NCI-H345 (cell line): ENCODE results near the gene URI1.
"Not testable (repeated sequence)": the region's sequence is repeated elsewhere in the genome, so short reads cannot be mapped to it uniquely, and the experiment has no call there.

ENCODE experiments used
- DNase-seq: peaks from one replicate; lab custom pipeline; 2025; lab: John Stamatoyannopoulos, UW

The URI1 gene

DNA sequence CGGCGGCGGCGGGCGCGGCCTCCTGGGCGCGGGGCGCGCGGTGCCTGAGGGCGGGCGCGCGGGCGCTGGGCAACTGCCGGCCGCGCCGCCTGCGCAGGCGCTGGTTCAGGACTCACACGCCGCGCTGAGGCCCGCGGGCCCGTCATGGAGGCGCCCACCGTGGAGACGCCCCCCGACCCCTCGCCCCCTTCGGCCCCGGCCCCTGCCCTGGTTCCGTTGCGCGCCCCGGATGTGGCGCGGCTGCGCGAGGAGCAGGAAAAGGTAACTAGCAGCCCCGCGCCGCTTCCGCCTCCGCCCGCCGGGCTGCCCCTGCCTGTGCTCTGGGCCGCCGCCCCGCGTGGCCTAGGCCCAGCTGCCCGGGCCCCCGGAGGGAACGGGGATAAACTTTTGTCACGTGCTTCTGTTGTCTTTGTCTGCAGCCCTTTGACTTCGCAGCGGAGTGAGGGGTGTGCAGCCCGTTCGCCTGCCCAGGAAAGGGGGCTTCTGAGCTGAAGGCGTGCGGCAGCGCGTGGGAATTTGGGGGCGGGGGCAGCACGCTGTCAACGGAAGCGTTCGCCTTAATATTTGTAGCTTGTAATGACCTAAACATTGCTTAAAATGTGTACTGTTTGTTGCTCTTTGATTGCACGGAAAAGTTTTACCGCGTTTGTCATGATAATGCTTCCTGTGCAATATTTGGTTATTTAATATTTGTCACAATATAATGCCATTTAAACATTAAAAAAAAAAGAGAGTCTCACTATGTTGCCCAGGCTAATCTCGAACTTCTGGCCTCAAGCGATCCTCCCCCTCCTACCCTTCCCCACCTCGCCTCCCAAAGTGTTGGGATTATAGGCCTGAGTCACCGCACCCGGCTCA lies 594 bp downstream of the URI1 start:
- DNase-seq: peak; percentile 84

DNA sequence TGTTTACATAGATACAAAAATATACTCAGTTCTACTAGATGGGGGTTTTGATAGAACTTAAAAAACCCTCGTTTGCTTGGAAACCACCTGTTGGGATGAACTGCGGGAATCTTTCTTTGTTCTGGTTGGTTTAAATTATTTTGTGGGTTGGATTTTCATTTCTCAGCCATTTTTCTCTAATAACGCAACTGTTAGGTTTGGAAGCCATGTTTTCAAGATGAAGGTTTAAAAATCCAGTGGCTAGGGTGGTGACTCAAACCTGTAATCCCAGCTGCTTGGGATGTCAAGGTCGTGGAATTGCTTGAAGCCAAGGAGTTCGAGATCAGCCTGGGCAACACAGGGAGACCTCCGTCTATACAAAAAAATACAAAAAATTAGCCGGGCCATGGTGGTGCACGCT lies 1.6 kb downstream of the URI1 start:
- DNase-seq: no peak

DNA sequence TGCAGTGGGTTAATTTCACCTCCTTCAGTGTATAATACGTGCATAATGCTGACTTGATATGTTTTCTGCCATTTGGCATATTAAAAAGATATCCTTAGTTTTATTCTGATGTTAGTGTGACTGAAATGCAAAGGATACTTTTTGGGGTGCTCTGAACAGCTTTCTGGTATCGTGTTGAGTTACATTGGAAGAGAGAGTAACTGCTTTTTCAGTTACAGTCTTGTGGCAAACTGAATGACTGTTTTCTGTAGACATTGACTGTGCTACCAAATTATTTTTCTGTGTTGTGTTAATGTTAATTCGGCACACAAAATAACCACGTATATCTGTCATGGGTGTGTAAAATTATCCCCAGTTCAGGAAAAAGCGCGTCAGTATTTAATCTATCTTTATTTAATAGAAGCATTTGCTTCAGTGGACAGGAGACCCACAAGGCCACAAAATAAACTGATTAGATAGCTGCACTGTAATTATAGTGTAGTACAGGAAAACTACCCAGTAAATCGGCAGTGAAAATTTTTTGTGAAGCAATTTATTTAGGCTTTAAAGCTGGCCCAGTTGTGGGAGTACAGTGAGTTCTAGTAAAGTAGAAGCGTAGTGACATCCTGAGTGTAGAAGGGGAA lies 2.5 kb downstream of the URI1 start:
- DNase-seq: no peak

DNA sequence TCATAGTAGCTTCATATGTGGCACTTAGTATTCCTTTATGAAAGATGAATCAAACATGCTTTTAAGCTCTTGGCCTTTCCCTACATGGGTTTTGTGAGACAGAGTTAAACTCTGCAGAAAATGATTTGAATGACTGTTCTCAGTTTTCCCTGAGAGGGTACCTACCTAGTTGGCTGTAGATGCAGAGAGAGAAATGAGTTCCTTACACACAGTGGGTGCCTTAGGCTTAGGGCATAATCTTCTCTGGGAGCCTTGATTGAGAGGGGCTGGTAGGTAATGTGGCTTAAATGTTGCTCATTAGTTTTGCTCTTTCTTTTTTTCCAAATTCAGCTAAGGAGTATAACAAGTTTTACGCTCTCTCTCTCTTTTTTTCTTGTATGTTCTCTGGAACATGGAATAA lies 3.0 kb downstream of the URI1 start:
- DNase-seq: no peak

DNA sequence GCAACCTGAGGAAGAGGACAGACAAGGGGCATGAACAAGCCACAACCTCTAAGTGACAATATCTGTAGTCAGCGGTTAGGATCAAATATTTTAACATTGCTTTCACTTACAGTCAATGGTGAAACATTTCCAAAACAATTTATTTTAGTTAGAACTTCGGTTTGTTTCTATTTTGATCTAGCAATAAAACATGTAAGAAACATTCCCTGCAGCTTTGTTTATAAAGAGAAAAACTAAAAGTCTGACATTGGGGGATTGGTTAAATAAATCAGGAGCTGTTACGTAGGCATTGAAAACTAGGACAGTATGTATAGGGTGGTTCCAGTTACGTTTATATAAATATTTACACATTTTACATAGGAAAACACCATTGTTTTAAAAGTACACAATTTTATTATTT lies 3.4 kb downstream of the URI1 start:
- DNase-seq: no peak

DNA sequence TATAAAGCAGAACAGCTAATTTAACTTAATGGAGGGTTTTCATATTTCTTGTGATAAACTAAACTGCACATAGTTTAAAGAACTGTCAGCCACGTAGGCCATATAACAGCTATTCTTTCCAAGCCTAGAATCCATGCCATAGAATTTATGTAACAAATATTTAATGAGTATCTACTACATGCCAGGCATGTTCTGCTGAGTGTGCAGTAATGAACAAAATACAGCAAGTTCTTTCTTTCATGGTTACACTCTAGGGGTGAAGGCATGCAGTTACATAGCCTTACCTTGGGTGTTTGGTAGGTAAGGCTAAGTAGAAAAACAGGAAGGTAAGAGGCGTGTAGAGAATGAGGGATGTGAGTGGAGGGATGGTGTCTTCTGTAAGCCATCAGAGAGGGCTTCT lies 4.6 kb downstream of the URI1 start:
- no peak for DNase-seq

DNA sequence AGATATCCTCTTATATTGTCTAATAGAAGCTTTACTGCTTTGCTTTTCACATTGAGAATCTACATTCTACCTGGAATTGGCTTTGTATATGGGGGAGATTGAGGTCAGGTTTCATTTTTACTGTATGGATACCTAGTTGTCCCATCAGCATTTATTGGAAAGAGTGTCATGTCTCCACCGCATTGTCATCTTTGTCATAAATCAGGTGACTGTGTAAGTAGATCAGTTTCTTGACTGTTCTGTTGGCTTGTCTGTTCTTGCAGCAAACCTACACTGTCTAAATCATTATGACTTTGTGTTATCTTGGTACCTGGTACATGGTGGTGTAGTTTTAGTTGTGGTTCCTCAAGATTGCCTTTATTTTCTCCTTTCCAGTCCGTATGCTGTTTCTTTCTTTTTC lies 5.8 kb downstream of the URI1 start:
- DNase-seq: no peak

DNA sequence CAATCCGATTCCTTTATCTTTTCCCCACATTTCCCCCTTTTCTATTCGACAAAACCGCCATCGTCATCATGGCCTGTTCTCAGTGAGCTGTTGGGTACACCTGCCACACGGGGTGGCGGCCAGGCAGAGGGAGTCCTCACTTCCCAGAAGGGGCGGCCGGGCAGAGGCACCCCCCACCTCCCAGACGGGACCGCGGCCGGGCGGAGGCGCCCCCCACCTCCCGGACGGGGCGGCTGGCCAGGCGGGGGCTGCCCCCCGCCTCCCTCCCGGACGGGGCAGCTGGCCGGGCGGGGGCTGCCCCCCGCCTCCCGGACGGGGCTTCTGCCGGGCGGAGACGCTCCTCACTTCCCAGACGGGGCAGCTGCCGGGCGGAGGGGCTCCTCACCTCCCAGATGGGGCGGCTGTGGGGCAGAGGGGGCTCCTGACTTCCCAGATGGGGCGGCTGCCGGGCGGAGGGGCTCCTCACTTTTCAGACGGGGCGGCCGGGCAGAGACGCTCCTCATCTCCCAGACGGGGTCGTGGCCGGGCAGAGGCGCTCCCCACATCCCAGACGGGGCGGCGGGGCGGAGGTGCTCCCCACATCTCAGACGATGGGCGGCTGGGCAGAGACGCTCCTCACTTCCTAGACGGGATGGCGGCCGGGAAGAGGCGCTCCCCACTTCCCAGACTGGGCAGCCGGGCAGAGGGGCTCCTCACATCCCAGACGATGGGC lies 6.9 kb downstream of the URI1 start:
- DNase-seq: not testable (repeated sequence)

DNA sequence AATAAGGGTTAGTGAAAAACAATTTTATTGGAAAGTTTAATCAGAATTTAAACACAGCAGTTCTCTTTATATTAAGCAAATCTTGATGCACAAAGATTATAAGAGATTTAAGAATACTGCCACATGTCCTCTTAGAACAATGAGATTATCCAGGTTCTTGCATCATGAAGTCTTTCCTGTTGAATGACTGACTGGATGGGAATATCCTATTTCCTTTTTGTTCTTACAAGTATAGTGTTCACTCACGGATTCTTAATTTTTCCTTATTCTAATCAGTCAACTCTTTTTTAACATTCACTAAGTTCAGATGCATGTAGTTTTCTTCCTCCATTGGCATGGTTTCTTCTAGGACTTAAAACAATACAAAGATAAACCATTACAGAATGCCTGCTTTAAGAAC lies 10.1 kb downstream of the URI1 start:
- DNase-seq: no peak

DNA sequence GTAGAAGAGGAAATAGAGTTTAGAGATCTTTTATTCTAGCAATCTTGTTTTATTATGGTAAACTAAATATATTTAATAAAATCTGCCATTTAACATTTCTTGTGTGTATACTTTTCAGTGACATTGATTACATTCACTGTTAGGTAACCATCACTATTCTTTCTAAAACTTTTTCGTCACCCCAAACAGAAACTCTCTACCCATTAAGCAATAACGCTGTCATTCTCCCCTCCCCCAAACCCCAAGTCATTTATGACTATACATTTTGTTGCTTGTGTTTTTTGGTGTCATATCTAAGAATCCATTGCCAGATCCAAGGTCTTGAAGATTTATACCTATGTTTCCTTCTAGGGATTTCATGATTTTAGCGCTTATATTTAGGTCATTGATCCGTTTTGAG lies 10.6 kb downstream of the URI1 start:
- no peak for DNase-seq

DNA sequence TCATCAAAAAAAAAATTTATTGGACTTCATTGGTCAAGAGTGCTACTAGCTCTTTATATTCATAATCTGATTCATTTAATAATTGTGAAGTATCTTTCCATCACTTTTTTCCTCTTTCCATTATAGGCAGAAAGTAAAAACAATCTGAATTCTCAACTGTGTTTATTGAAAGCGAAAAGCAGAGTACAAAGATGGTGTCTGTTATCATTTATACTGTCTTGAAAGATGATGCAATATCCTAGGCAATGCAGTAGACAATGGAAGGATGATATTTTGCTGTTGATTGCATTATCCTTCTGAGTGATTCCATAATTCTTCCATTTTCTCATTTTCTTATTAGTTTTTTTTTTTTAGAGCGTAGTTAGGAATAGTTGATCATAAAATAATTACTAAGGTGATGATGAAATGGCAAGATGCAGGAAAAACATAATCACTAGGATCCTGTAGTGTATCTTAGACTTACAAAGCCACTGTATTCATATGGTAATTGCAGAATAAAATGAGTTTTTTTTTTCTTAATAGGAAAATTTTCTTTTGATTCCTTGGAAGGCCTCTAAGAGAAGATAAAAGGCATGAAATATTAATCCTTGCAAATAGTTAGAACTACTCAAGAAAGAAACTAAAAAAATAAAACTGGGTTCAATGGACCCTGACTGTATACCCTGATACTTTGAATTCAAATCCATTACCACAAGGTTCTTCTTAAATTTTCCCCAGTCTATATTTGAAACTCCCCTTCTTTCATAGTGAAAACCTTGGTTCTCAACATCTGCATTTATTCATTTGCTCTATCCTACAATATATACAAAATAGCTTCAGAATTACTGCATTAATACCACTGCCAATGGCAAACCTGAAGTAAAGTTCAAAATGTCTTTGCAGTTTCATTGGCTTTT lies 11.6 kb downstream of the URI1 start:
- no peak for DNase-seq

DNA sequence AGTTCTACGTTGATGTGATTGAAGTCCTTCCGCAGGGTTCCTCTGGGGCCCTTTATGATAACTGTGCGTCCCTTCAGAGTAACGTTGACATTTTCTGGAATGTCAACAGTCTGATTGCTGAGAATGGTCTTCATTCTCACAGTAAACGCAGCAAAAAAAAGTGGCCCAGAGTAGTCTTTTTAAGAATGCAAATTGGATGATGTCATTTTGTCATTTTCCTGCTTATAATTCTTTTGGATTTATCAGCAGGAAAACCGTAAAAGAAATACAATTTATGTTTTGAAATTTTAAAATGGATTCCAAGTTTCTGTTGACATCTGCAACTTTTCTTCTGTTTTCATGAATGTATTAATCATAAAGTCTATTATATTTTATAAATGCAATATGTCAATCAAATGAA lies 14.8 kb downstream of the URI1 start:
- no peak for DNase-seq

DNA sequence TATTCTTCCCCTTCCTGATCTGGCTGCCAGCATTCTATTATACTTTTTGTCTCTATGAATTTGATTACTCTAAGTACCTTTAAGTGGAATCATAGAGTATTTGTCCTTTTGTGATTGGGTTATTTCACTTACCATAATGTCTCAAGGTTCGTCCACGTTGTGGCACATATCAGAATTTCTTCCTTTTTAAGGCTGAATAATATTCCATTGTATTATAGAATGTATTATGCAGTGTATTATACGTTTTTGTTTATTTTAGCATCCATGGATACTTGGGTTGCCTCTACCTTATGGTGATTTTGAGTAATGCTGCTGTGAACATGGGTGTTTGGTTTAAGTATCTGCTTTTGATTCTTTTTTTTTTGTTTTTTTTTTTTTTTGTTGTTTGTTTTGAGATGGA lies 19.3 kb downstream of the URI1 start:
- DNase-seq: no peak

DNA sequence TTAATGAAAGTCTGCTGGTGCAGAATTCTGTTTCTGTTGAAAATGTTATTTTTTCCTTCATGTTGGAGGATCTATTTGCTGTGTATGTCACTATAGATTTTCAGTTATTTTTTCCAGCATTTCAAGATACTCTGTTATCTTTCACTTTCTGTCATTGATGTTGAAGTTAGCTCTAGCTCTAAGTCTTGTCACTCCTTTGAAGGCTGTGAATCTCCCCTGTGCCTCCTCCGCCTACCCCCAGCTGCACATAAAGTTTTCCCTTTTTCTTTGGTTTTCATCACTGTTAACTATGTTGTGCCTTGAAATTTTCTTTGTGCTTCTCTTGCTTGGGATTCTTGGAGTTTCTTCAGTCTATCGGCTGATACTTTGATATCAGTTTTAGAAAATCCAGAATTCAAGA lies 20.8 kb downstream of the URI1 start:
- no peak for DNase-seq

DNA sequence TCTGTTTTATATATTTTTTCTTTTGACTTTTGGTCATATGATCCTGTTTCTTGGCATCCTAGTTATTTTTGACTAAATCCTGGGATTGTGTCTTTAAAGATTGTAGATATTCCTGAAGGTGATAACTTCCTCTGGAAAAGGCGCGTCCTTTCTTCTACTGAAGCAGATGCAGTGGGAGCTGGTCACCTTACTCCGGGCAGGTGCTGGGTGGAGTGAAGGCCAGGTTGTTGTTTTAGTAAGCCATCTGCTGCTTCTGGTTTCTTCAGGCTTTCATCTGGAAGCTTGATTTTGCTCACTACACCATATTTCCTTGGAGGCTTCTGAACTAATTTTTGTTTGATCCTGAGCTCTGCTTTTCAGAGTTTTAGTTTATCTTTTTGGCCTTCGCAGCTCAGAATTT lies 21.5 kb downstream of the URI1 start:
- DNase-seq: no peak

DNA sequence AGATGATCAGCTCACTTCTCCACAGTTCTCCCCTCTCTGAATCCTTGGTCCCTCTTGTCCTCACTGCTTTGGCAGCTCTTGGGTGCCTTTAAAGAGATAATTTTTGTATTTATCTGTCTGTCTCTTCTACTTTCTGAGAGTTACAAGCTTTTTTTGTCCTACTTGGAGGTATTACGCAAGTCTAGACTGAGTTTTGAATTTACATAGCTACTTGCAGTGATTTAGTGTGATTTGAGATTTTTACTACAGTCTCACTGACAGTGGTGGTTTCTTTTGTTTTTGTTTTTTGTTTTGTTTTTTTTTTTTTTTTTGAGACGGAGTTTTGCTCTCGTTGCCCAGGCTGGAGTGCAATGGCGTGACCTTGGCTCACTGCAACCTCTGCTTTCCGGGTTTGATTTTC lies 22.1 kb downstream of the URI1 start:
- DNase-seq: no peak

DNA sequence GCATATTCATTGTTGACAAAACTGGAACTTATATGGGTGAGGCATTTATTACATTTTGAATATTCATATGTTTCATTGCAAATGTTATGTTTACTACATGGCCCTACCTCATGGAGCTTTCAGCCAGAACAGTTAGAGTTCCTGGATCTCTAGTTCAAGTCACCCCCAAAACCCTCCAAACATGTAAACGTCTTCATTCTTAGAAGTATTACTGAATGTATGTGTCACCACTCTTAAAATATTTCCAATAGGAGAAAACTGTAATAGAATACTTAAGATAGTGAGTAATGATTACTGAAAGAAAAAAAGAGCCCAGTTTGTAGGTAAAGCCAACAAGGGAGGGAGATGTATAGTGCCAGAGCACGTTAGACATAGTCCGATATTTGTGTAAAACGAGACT lies 23.5 kb downstream of the URI1 start:
- DNase-seq: no peak

DNA sequence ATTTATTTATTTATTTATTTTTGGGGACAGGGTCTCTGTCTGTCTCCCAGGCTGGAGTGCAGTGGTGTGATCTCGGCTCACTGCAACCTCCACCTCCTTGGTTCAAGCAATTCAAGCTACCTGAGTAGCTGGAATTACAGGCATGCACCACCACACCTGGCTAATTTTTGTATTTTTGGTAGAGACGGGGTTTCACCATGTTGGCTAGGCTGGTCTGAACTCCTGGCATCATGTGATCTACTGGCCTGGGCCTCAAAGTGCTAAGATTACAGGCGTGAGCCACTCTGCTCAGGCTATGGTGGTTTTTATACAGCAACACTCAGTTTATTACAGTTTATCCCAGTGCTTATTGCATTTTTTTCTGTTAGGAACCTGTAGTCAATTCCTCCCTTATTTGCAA lies 24.1 kb downstream of the URI1 start:
- DNase-seq: not testable (repeated sequence)

DNA sequence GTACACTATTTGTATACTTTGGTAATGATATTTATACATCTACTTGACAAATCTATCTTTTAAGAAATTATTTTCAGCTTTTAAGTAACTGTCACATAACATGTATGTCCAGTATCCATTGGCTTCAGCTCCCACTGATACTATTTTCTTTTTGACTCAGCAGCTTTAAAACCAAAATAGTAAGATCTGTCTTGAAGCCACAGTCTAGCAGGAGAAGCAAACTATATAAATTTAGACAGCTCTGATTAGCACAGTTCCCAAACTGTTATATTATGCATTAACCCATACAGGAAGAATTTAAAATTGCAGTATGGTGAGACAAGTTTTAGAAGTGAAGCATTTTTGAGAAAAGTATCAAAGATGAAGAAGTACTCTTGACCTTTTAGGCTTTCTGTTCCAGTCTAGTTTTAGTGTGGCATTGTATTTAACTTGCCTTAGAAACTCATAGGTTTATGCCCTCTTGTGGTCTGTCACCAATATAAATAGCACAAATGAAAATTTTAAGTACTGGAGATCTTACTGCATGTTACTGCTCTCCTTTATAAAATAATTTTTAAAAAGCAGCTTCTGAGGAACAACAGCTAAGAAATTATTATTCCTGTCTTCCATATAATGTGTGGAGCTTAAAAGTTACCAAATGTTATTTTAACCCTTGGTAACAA lies 24.7 kb downstream of the URI1 start:
- DNase-seq: no peak

DNA sequence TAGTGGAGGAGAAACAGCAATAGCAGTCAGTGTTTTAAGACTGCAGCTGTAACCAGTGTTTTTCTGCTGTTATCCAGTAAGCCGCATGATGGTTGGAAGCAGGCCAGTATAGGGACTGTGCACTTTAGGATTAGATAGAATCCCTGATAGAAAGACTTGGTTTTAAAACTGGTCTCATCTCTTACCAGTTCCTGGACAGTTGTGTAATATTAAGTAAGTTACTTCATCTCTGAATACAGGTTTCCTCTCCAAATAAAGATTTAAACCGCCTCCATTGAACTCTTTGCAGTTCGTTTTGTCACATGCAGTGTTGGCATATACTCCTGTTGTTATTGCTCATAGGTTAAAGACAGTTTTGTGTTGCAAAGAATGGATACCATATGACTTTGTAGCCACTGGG lies 25.6 kb downstream of the URI1 start:
- DNase-seq: no peak

DNA sequence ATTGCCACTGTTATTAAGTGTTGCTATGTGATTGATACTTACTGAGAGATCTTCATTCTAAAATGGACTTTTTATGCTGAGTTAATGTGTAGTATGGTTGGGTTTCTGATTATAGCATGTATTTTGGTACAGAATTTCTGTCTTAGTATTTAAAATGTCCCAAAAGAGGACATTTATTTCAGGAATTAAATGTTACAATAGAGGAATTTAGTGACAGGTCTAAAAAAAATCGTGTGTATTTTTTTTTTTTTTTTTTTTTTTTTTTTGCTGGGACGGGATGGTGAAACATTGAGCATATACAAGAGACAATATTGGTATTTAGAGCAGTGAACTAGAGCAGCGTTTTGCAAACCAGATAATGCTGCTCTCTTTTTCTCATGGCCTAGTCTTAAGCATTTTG lies 27.9 kb downstream of the URI1 start:
- DNase-seq: no peak

DNA sequence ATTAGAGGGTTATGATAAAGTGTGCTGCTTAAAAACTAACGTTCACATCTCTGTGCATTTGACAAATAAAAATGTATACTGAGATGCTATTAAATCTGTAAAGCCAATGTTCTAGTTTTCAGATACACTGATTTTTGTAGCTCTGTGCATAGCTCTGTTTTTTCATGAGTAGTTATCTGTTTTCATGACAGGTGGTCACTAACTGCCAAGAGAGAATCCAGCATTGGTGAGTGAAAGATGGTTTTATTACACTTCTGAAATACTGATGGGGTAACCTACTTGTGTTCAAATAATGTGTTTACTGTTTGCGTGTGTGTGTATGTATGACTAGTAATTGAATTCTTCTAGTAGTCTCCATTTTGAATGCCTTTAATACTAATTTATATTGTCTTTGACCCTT lies 29.0 kb downstream of the URI1 start:
- DNase-seq: no peak
